Mammary epithelial cell (primary cell): ENCODE data around the gene CCDC50.

ENCODE experiments used
- EZH2 ChIP-seq: IDR thresholded peaks from 2 replicates; pipeline ENCODE4 v1.6.1; 2012; ENCODE audit warnings: low read length, inconsistent platforms, borderline replicate concordance
- TF ChIP-seq, protein P1 (sequence below), 2 donors: IDR thresholded peaks in 1 of 2; conservative IDR thresholded peaks in 1 of 2; 2 replicates each; pipeline ENCODE4 v1.5.1; 2011 to 2012; ENCODE audit warnings: inconsistent platforms in 2 of 2, low read length in 2 of 2, mild to moderate bottlenecking in 2 of 2, control low read depth in 1 of 2, low read depth in 1 of 2; ENCODE audit not compliant: insufficient read depth in 1 of 2; ENCODE audit errors: extremely low read depth in 1 of 2

DNA sequence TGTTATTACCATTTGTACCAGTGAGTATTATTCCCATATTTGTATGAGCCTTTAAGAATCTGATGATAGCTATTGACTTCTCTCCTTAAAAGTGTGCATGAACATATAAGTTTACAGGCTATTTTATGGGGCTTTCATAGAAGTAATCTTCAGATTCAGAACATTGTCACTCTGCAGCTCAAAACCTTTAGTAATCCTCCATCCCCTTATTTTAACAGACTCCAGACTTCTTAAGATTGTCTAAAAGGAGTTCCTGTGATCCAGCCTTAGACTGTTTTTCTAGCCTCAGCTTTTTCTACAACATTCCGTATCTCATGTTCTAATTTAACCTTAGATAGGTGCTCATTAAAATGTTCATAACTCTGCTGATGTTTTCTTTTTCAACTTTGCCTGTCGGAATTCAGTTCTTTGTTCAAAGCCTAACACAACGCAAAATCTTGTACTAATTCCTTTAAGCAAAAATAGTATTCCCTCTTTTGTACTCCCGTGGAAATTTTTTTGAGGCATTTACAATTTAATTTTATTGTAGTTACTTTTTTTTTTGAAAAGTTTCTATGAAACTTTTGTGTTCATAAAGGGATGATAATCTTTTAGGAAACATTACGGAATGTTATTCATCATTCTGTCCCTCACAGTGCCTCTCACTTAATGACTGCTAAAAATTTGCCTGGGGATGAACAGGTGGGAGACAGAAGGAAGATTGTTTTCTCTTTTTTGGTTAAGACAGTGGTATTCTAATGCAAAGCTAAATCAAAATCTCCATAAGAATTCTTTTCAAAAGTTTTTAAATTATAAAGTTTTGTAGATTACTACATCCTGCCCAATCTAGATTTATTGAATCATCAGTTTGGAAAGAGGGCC is 39.8 kb downstream of the CCDC50 start:
- TF ChIP-seq, protein P1, sequence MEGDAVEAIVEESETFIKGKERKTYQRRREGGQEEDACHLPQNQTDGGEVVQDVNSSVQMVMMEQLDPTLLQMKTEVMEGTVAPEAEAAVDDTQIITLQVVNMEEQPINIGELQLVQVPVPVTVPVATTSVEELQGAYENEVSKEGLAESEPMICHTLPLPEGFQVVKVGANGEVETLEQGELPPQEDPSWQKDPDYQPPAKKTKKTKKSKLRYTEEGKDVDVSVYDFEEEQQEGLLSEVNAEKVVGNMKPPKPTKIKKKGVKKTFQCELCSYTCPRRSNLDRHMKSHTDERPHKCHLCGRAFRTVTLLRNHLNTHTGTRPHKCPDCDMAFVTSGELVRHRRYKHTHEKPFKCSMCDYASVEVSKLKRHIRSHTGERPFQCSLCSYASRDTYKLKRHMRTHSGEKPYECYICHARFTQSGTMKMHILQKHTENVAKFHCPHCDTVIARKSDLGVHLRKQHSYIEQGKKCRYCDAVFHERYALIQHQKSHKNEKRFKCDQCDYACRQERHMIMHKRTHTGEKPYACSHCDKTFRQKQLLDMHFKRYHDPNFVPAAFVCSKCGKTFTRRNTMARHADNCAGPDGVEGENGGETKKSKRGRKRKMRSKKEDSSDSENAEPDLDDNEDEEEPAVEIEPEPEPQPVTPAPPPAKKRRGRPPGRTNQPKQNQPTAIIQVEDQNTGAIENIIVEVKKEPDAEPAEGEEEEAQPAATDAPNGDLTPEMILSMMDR (conservative IDR thresholded peaks at IDR 0.05 in 1 of 2, IDR thresholded peaks at IDR 0.05 in 1 of 2; ENCODE audit: extremely low read depth in 1 of 2, insufficient read depth in 1 of 2, low read depth in 1 of 2, low read length in 2 of 2): no peak
- no peak for TF ChIP-seq EZH2
